Measurements from ENCODE around the gene PDE8A. TPM values are rescaled to one million over a fixed set of nuclear protein-coding genes. Genes with fewer than 3 reads are reported as not detected.

Gene PDE8A
- total RNA-seq, 1 experiment from 2014 or later = 27.4 TPM

GRCh38 chr15:85151861-85152260 lies 170.2 kb downstream of the PDE8A start:
- no peak for DNase-seq (ENCODE audit: unreplicated experiment)
- no peaks in the 10 kb centered on the region for H3K27me3 Mint-ChIP-seq (ENCODE audit: insufficient read depth, unreplicated experiment)
- H3K36me3 Mint-ChIP-seq (ENCODE audit: insufficient read depth, unreplicated experiment) = no peaks in the 10 kb centered on the region
- TF ChIP-seq CTCF (IDR thresholded peaks at IDR 0.05; ENCODE audit: unreplicated experiment) = no peak
- H3K9me3 Mint-ChIP-seq (ENCODE audit: unreplicated experiment) = no peaks in the 10 kb centered on the region
- no TSS peak for BruUV-seq (replicated peaks)
- no peak overlapping the region for H3K4me3 Mint-ChIP-seq (ENCODE audit: unreplicated experiment)
- intact Hi-C loops (cut with micrococcal nuclease) = no loop called here
- no peaks in the 10 kb centered on the region for H3K4me1 Mint-ChIP-seq (ENCODE audit: insufficient read depth, unreplicated experiment)
- no peak overlapping the region for H3K27ac Mint-ChIP-seq (ENCODE audit: low read depth, unreplicated experiment)
- CTCF ChIA-PET = no interaction called here
- POLR2A ChIA-PET = no interaction called here

GRCh38 chr15:85154061-85154460 lies 172.4 kb downstream of the PDE8A start:
- POLR2A ChIA-PET = no interaction called here
- H3K27ac Mint-ChIP-seq (ENCODE audit: low read depth, unreplicated experiment) = no peak overlapping the region
- no peaks in the 10 kb centered on the region for H3K27me3 Mint-ChIP-seq (ENCODE audit: insufficient read depth, unreplicated experiment)
- no peaks in the 10 kb centered on the region for H3K4me1 Mint-ChIP-seq (ENCODE audit: insufficient read depth, unreplicated experiment)
- intact Hi-C loops (cut with micrococcal nuclease) = no loop called here
- no peaks in the 10 kb centered on the region for H3K9me3 Mint-ChIP-seq (ENCODE audit: unreplicated experiment)
- BruUV-seq (replicated peaks) = no TSS peak
- CTCF ChIA-PET = no interaction called here
- TF ChIP-seq CTCF (IDR thresholded peaks at IDR 0.05; ENCODE audit: unreplicated experiment) = no peak
- no peak overlapping the region for H3K4me3 Mint-ChIP-seq (ENCODE audit: unreplicated experiment)
- H3K36me3 Mint-ChIP-seq (ENCODE audit: insufficient read depth, unreplicated experiment) = no peaks in the 10 kb centered on the region
- no peak for DNase-seq (ENCODE audit: unreplicated experiment)

- no peaks in the 10 kb centered on the region for H3K27me3 Mint-ChIP-seq (ENCODE audit: insufficient read depth, unreplicated experiment)
- no TSS peak for BruUV-seq (replicated peaks)
- no peak for TF ChIP-seq CTCF (IDR thresholded peaks at IDR 0.05; ENCODE audit: unreplicated experiment)
Observed at GRCh38 chr15:85155360-85155759, 173.7 kb downstream of the PDE8A start.

GRCh38 chr15:85155857-85156256 lies 174.2 kb downstream of the PDE8A start:
- POLR2A ChIA-PET = interaction anchor here (0.7 kb wide), 1 partner anchor 16 kb away, joined by 3 read pairs; no protein-coding TSS in a partner anchor

More at GRCh38 chr15:85155360-85155759, 173.7 kb downstream of the PDE8A start:
- Mint-ChIP-seq H3K9me3 (ENCODE audit: unreplicated experiment) (no peaks in the 10 kb centered on the region), H3K4me3 (ENCODE audit: unreplicated experiment) (no peak overlapping the region), H3K4me1 (ENCODE audit: insufficient read depth, unreplicated experiment) (no peaks in the 10 kb centered on the region), H3K36me3 (ENCODE audit: insufficient read depth, unreplicated experiment) (no peaks in the 10 kb centered on the region), H3K27ac (ENCODE audit: low read depth, unreplicated experiment) (no peak overlapping the region)
- no peak for DNase-seq (ENCODE audit: unreplicated experiment)
- intact Hi-C loops (cut with micrococcal nuclease) = no loop called here
- ChIA-PET POLR2A (interaction anchor here (0.7 kb wide), 1 partner anchor 17 kb away, joined by 3 read pairs; no protein-coding TSS in a partner anchor), CTCF (no interaction called here)

More at GRCh38 chr15:85155857-85156256, 174.2 kb downstream of the PDE8A start:
- Mint-ChIP-seq H3K36me3 (ENCODE audit: insufficient read depth, unreplicated experiment) (no peaks in the 10 kb centered on the region), H3K27me3 (ENCODE audit: insufficient read depth, unreplicated experiment) (no peaks in the 10 kb centered on the region), H3K4me3 (ENCODE audit: unreplicated experiment) (no peak overlapping the region), H3K9me3 (ENCODE audit: unreplicated experiment) (no peaks in the 10 kb centered on the region), H3K27ac (ENCODE audit: low read depth, unreplicated experiment) (no peak overlapping the region), H3K4me1 (ENCODE audit: insufficient read depth, unreplicated experiment) (no peaks in the 10 kb centered on the region)
- intact Hi-C loops (cut with micrococcal nuclease) = no loop called here
- TF ChIP-seq CTCF (IDR thresholded peaks at IDR 0.05; ENCODE audit: unreplicated experiment) = no peak
- BruUV-seq (replicated peaks) = no TSS peak
- CTCF ChIA-PET = interaction anchor here (0.5 kb wide), 1 partner anchor 311 kb away, joined by 4 read pairs; no protein-coding TSS in a partner anchor
- no peak for DNase-seq (ENCODE audit: unreplicated experiment)
